Measurements from ENCODE around the gene AP3S2.

The AP3S2 gene

GRCh38 chr15:89825271-89825940 is 68.4 kb downstream of the AP3S2 start:
- ChIA-PET POLR2A (ENCODE audit: low non-redundant PET) (no interaction called here), CTCF (interaction anchor here (0.6 to 0.7 kb wide), 2 partner anchors 11 to 13 kb away, joined by 3 read pairs; no protein-coding TSS in a partner anchor)
- no peak overlapping the region for H3K27ac ChIP-seq
- TF ChIP-seq CTCF (conservative IDR thresholded peaks at IDR 0.05; ENCODE audit: low read depth) = no peak
- no peak for DNase-seq (ENCODE audit: low spot score)

GRCh38 chr15:89824607-89824867 is 69.3 kb downstream of the AP3S2 start:
- H3K27ac ChIP-seq = peak overlapping the region; percentile 73; the same call in 1 of the 2 replicates
- POLR2A ChIA-PET (ENCODE audit: low non-redundant PET) = no interaction called here
- TF ChIP-seq CTCF (conservative IDR thresholded peaks at IDR 0.05; ENCODE audit: low read depth) = no peak
- DNase-seq (ENCODE audit: low spot score) = no peak
- CTCF ChIA-PET = no interaction called here

- DNase-seq (ENCODE audit: low spot score) = no peak
- CTCF ChIA-PET = no interaction called here
- H3K27ac ChIP-seq = peak overlapping the region; percentile 73
- POLR2A ChIA-PET (ENCODE audit: low non-redundant PET) = no interaction called here
- no peak for TF ChIP-seq CTCF (conservative IDR thresholded peaks at IDR 0.05; ENCODE audit: low read depth)
These were observed 69.8 kb downstream of the AP3S2 start for GRCh38 chr15:89823836-89824606.

- TF ChIP-seq CTCF (conservative IDR thresholded peaks at IDR 0.05; ENCODE audit: low read depth) = no peak
- ChIA-PET CTCF (interaction anchor here (0.7 to 0.9 kb wide), 3 partner anchors 52 to 438 kb away, joined by 3 to 4 read pairs (median 3); no protein-coding TSS in a partner anchor), POLR2A (ENCODE audit: low non-redundant PET) (interaction anchor here (0.6 kb wide), 1 partner anchor 54 kb away, joined by 3 read pairs; no protein-coding TSS in a partner anchor)
- no peak for DNase-seq (ENCODE audit: low spot score)
- peak overlapping the region; percentile 73 for H3K27ac ChIP-seq
These were observed 70.7 kb downstream of the AP3S2 start for GRCh38 chr15:89822951-89823711.

- no peak for DNase-seq (ENCODE audit: low spot score)
- TF ChIP-seq CTCF (conservative IDR thresholded peaks at IDR 0.05; ENCODE audit: low read depth) = no peak
- ChIA-PET POLR2A (ENCODE audit: low non-redundant PET) (interaction anchor here (0.6 kb wide), 1 partner anchor 55 kb away, joined by 3 read pairs; no protein-coding TSS in a partner anchor), CTCF (interaction anchor here (0.9 kb wide), 1 partner anchor 52 kb away, joined by 3 read pairs; no protein-coding TSS in a partner anchor)
- peak overlapping the region; percentile 73 for H3K27ac ChIP-seq
These were observed 71.2 kb downstream of the AP3S2 start for GRCh38 chr15:89822611-89822950.

GRCh38 chr15:89822026-89822425 is 71.8 kb downstream of the AP3S2 start:
- H3K27ac ChIP-seq = peak overlapping the region; percentile 73
- no peak for DNase-seq (ENCODE audit: low spot score)
- TF ChIP-seq CTCF (conservative IDR thresholded peaks at IDR 0.05; ENCODE audit: low read depth) = no peak
- CTCF ChIA-PET = interaction anchor here (0.5 kb wide), 1 partner anchor 8 kb away, joined by 3 read pairs; no protein-coding TSS in a partner anchor
- POLR2A ChIA-PET (ENCODE audit: low non-redundant PET) = no interaction called here
